HepG2 (cell line): Measurements from ENCODE around the gene TSC22D4. TPM values are rescaled to one million over a fixed set of nuclear protein-coding genes. Genes with fewer than 3 reads are reported as not detected.

Experiments
- ELF3 ChIP-seq: IDR thresholded peaks from 2 replicates; pipeline ENCODE4 v1.6.1; 2016; ENCODE audit warnings: missing genetic modification reagents, missing compliant biosample characterization
- ERF ChIP-seq: IDR thresholded peaks from 2 replicates; pipeline ENCODE4 v1.6.1; 2018; ENCODE audit warnings: missing biosample characterization, missing genetic modification reagents
- PAXIP1 ChIP-seq: sonication (generic); formaldehyde crosslinking; conservative IDR thresholded peaks from 2 replicates; pipeline ENCODE4 v1.4.0; 2020; ENCODE audit warnings: mild to moderate bottlenecking, missing genetic modification reagents, moderate library complexity
- PCBP1 ChIP-seq: fragments of 200-400 bp; formaldehyde crosslinking; IDR thresholded peaks from 2 replicates; pipeline ENCODE4 v1.6.1; 2017; ENCODE audit warnings: mild to moderate bottlenecking, low read depth, low read length, borderline replicate concordance
- RARG ChIP-seq: sonication (generic); formaldehyde crosslinking; IDR thresholded peaks from 2 replicates; pipeline ENCODE4 v1.4.0; 2020; ENCODE audit warnings: low read depth, mild to moderate bottlenecking, missing genetic modification reagents
- ZNF407 ChIP-seq: sonication (generic); formaldehyde crosslinking; IDR thresholded peaks from one replicate; pipeline ENCODE4 v1.5.1; 2020; ENCODE audit warnings: mild to moderate bottlenecking, missing genetic modification reagents; ENCODE audit errors: not compliant biosample characterization
- ZNF484 ChIP-seq: sonication (generic); formaldehyde crosslinking; IDR thresholded peaks from 2 replicates; pipeline ENCODE4 v1.5.1; 2020; ENCODE audit warnings: mild to moderate bottlenecking, low read depth, missing genetic modification reagents, borderline replicate concordance
- ZNF556 ChIP-seq: sonication (generic); formaldehyde crosslinking; IDR thresholded peaks from 2 replicates; pipeline ENCODE4 v1.4.0; 2020; ENCODE audit warnings: mild to moderate bottlenecking, missing genetic modification reagents, borderline replicate concordance
- polyA plus RNA-seq, 8 experiments: library from polyadenylated mRNA; depleted of rRNA in 3 of 8; stranded (reverse) in 7 of 8; unstranded in 1 of 8; fragments of >200 nt; fragmentation: Illumina TruSeq in 4 of 8; extraction: Trizol in 4 of 8; gene quantifications; 2 replicates each; pipeline versions ENCODE4 v1.2.1 to v1.2.3, GENCODE V29; 2011 to 2016; ENCODE audit warnings: low read depth in 4 of 8, missing spikeins in 1 of 8, mixed read lengths in 1 of 8; ENCODE audit not compliant: insufficient read depth in 1 of 8
- total RNA-seq, 5 experiments: library from RNA; depleted of rRNA; stranded (reverse); fragments of >200 nt; fragmentation: Illumina TruSeq; extraction: Trizol; gene quantifications; 2 replicates each; pipeline ENCODE4 v1.2.3, GENCODE V29; 2016; ENCODE audit warnings: low read depth in 1 of 5
- TF ChIP-seq, protein P1 (sequence below): sonication (generic); formaldehyde crosslinking; IDR thresholded peaks from 2 replicates; pipeline ENCODE4 v1.4.0; 2020; ENCODE audit warnings: missing genetic modification reagents, borderline replicate concordance
- TF ChIP-seq, protein P2 (sequence below): sonication (generic); formaldehyde crosslinking; IDR thresholded peaks from 2 replicates; pipeline ENCODE4 v1.8.0; 2022; ENCODE audit warnings: low read depth, missing genetic modification reagents
- TF ChIP-seq, protein P3 (sequence below): sonication (generic); formaldehyde crosslinking; IDR thresholded peaks from 2 replicates; pipeline ENCODE4 v1.5.0; 2020; ENCODE audit warnings: missing genetic modification reagents

The TSC22D4 gene
- total and polyA plus RNA-seq, 2 of the 13 experiments (the other 11 are each of a cell fraction or from before 2014, with no cell fraction given) = 7.7 to 8.7 TPM

DNA sequence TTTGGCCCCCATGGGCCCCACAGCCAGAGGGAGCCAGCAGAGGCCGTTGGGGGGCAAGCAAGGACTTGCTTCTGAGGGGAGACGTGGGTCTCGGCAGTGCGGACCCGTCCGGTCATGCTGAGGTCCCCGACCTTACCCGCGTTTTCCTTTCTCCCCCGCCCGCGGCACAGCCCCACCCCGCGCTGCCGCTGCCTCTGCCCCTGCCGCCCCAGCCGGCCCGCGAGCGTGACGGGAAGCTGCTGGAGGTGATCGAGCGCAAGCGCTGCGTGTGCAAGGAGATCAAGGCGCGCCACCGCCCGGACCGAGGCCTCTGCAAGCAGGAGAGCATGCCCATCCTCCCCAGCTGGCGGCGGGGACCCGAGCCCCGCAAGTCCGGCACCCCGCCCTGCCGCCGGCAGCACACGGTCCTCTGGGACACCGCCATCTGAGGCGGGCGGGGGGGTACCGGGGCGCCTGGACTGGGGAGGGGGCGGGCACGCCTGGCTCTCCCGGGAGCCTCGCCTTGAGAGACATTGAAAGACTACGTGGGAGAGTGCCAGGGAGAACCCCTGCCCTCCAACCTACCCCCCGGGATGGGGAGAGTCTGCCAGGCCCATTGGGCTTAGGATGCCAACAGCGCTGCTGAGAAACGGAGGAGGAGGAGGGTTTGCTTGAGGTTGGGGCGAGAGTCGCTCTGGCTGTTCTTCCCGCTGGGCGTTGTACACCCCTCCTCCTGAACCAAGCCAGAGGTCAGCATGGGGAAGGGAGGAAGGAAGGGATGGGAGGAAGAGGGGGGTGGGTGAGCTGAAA, 14.7 kb upstream of the TSC22D4 start (continued):
- TF ChIP-seq, protein P1, sequence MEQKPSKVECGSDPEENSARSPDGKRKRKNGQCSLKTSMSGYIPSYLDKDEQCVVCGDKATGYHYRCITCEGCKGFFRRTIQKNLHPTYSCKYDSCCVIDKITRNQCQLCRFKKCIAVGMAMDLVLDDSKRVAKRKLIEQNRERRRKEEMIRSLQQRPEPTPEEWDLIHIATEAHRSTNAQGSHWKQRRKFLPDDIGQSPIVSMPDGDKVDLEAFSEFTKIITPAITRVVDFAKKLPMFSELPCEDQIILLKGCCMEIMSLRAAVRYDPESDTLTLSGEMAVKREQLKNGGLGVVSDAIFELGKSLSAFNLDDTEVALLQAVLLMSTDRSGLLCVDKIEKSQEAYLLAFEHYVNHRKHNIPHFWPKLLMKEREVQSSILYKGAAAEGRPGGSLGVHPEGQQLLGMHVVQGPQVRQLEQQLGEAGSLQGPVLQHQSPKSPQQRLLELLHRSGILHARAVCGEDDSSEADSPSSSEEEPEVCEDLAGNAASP (CRISPR knock-in tag) = peak; percentile 49; the same call in 1 of the 2 replicates
- TF ChIP-seq PAXIP1 (CRISPR knock-in tag) (peak; percentile 29; the same call in 1 of the 2 replicates), RARG (CRISPR knock-in tag) (no peak), ZNF407 (CRISPR knock-in tag) (peak; percentile 15), ZNF556 (CRISPR knock-in tag) (peak; percentile 50; the same call in 1 of the 2 replicates), PCBP1 (0 out of 2 replicates have a peak, but pooled peaks have one; percentile 9), ELF3 (CRISPR knock-in tag) (peak; percentile 38; the same call in 1 of the 2 replicates), ZNF484 (CRISPR knock-in tag) (no peak), ERF (CRISPR knock-in tag) (peak; percentile 65)
- TF ChIP-seq, protein P2, sequence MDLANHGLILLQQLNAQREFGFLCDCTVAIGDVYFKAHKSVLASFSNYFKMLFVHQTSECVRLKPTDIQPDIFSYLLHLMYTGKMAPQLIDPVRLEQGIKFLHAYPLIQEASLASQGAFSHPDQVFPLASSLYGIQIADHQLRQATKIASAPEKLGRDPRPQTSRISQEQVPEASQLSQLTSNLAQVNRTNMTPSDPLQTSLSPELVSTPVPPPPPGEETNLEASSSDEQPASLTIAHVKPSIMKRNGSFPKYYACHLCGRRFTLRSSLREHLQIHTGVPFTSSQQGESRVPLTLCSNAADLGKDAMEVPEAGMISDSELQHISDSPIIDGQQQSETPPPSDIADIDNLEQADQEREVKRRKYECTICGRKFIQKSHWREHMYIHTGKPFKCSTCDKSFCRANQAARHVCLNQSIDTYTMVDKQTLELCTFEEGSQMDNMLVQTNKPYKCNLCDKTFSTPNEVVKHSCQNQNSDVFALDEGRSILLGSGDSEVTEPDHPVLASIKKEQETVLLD (CRISPR knock-in tag) = peak; percentile 39; the same call in 1 of the 2 replicates
- TF ChIP-seq, protein P3, sequence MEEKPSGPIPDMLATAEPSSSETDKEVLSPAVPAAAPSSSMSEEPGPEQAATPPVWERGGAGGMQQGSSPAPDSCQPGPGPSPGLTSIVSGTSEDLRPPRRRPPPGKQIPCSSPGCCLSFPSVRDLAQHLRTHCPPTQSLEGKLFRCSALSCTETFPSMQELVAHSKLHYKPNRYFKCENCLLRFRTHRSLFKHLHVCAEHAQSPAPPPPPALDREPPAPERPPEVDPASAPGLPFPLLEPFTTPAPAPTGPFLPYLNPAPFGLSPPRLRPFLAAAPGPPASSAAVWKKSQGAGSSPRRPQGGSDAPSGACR (CRISPR knock-in tag) = no peak
